ENCODE measurements around the gene PIGN.

The PIGN gene

DNA sequence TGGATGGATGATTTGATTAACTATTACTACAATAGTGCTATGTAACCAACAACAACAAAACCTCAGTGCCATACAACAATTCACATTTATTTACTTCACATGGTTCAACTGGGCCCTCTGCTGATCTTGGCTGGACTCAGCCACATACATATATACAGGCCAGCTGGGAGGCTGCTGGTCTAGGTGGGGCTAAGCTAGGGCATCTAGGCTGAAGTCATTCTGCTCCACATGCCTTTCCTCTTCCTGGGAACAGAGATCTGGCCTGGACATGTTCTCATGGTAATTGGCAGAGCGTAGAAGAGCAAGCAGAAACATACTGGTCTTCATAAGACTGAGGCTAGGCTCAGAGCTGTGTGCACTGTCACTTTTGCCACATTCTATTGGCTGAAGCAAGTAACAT, 191.2 kb downstream of the PIGN start:
- DNase-seq: no peak

DNA sequence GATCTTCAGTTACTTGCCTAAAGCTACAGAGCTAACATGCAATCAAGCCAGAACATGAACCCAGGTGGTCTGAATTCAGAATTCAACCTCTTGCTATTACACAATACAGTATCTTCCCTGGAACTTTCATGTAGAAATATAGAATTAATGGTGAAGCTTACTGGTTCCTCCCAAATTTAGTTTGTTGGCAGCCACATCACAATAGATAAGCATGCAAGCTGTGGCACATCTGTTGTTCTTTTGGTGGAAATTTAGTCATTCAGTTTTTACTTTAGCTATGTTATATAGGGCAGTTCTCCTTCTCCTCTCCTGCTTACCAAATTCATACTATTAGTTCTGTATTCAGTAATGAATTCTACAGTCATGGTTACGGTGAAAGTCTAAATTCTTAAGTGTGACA, 193.0 kb downstream of the PIGN start:
- DNase-seq: no peak

DNA sequence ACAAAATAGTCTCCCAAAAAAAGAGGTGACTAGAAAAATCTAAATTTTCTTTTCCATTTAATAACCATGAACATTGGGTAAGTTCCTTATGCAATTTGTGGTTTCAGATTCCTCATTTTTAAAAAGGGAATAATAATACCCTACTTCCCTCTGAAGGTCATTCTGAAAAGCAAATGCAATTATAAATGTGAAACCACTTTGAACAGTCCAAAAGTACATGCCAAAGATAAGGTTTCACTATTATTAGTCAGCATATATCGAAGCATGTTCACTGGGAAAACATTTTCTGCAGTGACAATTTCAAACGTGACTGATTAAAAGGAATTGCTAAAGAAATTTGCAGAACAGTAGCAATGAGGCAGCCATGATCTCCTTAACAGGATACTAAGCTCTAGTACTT, 193.9 kb downstream of the PIGN start:
- DNase-seq: no peak

DNA sequence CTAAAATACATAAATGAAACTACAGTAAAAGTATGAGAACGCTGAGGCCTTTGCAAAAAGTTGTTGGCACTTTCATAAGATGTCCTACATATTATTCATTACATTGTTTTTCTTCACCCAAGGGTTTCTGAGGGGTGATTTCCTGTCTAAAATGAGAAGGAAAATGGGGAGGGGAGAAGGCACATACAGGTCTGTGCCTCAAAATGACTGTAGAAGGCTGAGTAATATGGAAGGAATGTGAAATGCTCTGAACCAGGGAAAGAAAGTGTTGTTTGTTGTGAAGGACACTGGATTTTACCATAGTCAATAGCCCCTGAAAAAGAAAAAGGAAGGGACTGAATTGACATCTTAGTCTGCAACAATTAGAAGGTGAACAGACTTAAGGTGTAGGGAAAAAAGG, 194.6 kb downstream of the PIGN start:
- no peak for DNase-seq

DNA sequence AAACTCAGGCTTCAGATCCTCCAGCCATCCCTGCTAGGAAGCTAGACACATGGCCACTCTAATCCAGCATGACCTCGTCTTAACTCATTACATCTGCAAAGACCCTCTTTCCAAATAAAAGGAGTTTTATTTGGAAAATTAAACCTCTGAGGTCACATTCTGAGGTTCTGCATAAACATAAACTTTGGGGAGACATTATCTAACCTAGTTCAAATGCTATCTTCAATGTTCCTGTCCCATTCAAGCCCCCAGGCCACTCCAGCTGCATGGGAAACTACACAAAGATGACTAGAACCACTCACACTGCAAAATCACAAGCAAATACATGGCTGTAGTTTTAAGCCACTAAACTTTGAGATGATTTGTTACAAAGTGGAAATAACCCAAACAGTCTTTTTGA, 195.0 kb downstream of the PIGN start:
- DNase-seq: no peak

DNA sequence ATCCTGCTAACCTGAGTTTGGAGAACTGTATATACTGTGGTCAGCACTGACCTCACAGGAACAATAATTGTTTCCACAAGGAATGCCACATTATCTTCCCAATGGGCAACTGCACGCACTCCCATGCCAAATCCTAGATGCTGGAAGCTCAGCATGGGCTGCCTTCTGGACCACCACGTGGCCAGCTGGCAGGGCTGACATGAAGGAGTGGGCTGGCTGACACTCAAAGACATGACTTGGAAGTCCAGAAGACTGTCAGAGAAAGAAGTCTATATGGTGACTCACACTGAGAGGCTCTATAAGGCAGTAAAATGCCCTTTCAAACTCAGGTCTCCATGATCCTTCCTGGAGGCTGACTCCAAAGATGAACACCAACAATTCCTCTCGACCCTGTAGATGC, 195.7 kb downstream of the PIGN start:
- no peak for DNase-seq

Measured in stimulated activated CD4-positive, alpha-beta T cell treated with anti-CD3 and anti-CD28 coated beads, Interleukin-4, amount 100 ng/mL, for 1 hour (primary cell).